Measurements from ENCODE around the gene DUSP2. TPM values are rescaled to one million over a fixed set of nuclear protein-coding genes. Genes with fewer than 3 reads are reported as not detected.

Gene DUSP2
- polyA plus RNA-seq, 1 experiment: 0.94 TPM

- H3K9me3 ChIP-seq (ENCODE audit: control insufficient read depth, insufficient read depth, low read length): no peaks in the 10 kb centered on the region
- ChIA-PET POLR2A (no interaction called here), CTCF (no interaction called here)
- H3K27ac ChIP-seq (ENCODE audit: low read depth, low read length): no peak overlapping the region
- no peak for DNase-seq (ENCODE audit: low read depth, low spot score)
- H3K27me3 ChIP-seq (ENCODE audit: control insufficient read depth, insufficient read depth, low read length): peaks cover 12% of the 10 kb centered on the region
- H3K4me3 ChIP-seq (ENCODE audit: low read depth, low read length): no peak overlapping the region
- no peak for TF ChIP-seq CTCF (IDR thresholded peaks at IDR 0.05; ENCODE audit: low read depth, low read length)
Measured at GRCh38 chr2:96154506-96155380, 9.5 kb upstream of the DUSP2 start.

GRCh38 chr2:96153991-96154431, 8.8 kb upstream of the DUSP2 start:
- H3K27ac ChIP-seq (ENCODE audit: low read depth, low read length): no peak overlapping the region
- ChIA-PET POLR2A (no interaction called here), CTCF (no interaction called here)
- no peak for TF ChIP-seq CTCF (IDR thresholded peaks at IDR 0.05; ENCODE audit: low read depth, low read length)
- H3K27me3 ChIP-seq (ENCODE audit: control insufficient read depth, insufficient read depth, low read length): peaks cover 8% of the 10 kb centered on the region
- DNase-seq (ENCODE audit: low read depth, low spot score): no peak
- H3K4me3 ChIP-seq (ENCODE audit: low read depth, low read length): no peak overlapping the region
- no peaks in the 10 kb centered on the region for H3K9me3 ChIP-seq (ENCODE audit: control insufficient read depth, insufficient read depth, low read length)

GRCh38 chr2:96153291-96153713, 8.1 kb upstream of the DUSP2 start:
- no peaks in the 10 kb centered on the region for H3K9me3 ChIP-seq (ENCODE audit: control insufficient read depth, insufficient read depth, low read length)
- H3K4me3 ChIP-seq (ENCODE audit: low read depth, low read length): no peak overlapping the region
- no peak overlapping the region for H3K27ac ChIP-seq (ENCODE audit: low read depth, low read length)
- no peak for TF ChIP-seq CTCF (IDR thresholded peaks at IDR 0.05; ENCODE audit: low read depth, low read length)
- DNase-seq (ENCODE audit: low read depth, low spot score): no peak
- peaks cover 4% of the 10 kb centered on the region for H3K27me3 ChIP-seq (ENCODE audit: control insufficient read depth, insufficient read depth, low read length)
- ChIA-PET POLR2A (no interaction called here), CTCF (no interaction called here)

- Histone ChIP-seq H3K4me3 (ENCODE audit: low read depth, low read length) (no peak overlapping the region), H3K27me3 (ENCODE audit: control insufficient read depth, insufficient read depth, low read length) (no peaks in the 10 kb centered on the region), H3K27ac (ENCODE audit: low read depth, low read length) (no peak overlapping the region), H3K9me3 (ENCODE audit: control insufficient read depth, insufficient read depth, low read length) (no peaks in the 10 kb centered on the region)
- no peak for TF ChIP-seq CTCF (IDR thresholded peaks at IDR 0.05; ENCODE audit: low read depth, low read length)
- no peak for DNase-seq (ENCODE audit: low read depth, low spot score)
- CTCF ChIA-PET: interaction anchor here (1.1 kb wide), 1 partner anchor 34 kb away, joined by 3 read pairs; no protein-coding TSS in a partner anchor
- POLR2A ChIA-PET: no interaction called here
Measured at GRCh38 chr2:96152304-96153161, 7.3 kb upstream of the DUSP2 start.
